B cell (primary cell): ENCODE results near the gene COA7. TPM values are rescaled to one million over a fixed set of nuclear protein-coding genes. Genes with fewer than 3 reads are reported as not detected.

ENCODE experiments used
- ATAC-seq: fragments of 200-7000 bp; cut with Tn5 transposase; one replicate; pipeline ENCODE4 v1.10.0; 2021; ENCODE audit warnings: low read depth, mild to moderate bottlenecking, moderate number of reproducible peaks, moderate library complexity
- CTCF ChIA-PET: fragments of 350-600 bp; sonication (Branson Sonifier 250); formaldehyde crosslinking; loops from one replicate; lab custom pipeline; 2021; ENCODE audit warnings: antibody characterized with exemption, inconsistent platforms; lab: Charles Lee
- POLR2A ChIA-PET: fragments of 350-600 bp; sonication (Branson Sonifier 250); formaldehyde crosslinking; loops from one replicate; lab custom pipeline; 2021; ENCODE audit warnings: antibody characterized with exemption; lab: Charles Lee
- DNase-seq: peaks from one replicate; pipeline ENCODE4 v3.0.0; 2013
- H2AFZ ChIP-seq: 2 replicates; pipeline ENCODE4 v1.6.1; 2012; ENCODE audit warnings: mild to moderate bottlenecking, low read depth, low read length; ENCODE audit not compliant: insufficient read depth, poor library complexity, severe bottlenecking
- H3K27ac ChIP-seq, 2 donors: 1 replicate in 1 of 2; 2 replicates in 1 of 2; pipeline ENCODE4 v1.5.1; 2012 to 2013; ENCODE audit warnings: low read length in 2 of 2, mild to moderate bottlenecking in 2 of 2, moderate library complexity in 1 of 2
- H3K27me3 ChIP-seq, 4 experiments: fragments of 200-600 bp in 1 of 4; sonication (generic) in 1 of 4; replicated peaks in 1 of 4; 1 replicate in 2 of 4; 2 replicates in 2 of 4; pipeline versions ENCODE4 v1.6.1 to v1.7.0; 2013 to 2016; ENCODE audit warnings: low read length in 3 of 4, mild to moderate bottlenecking in 2 of 4, mixed read lengths in 1 of 4, moderate library complexity in 1 of 4; ENCODE audit not compliant: insufficient read depth in 4 of 4, control insufficient read depth in 3 of 4; ENCODE audit errors: control extremely low read depth in 1 of 4
- H3K36me3 ChIP-seq, 2 experiments: replicated peaks in 1 of 2; 1 replicate in 1 of 2; 2 replicates in 1 of 2; pipeline versions ENCODE4 v1.6.1 to v1.7.1; 2013; ENCODE audit warnings: low read length in 1 of 2; ENCODE audit not compliant: insufficient read depth in 2 of 2, control insufficient read depth in 1 of 2; ENCODE audit errors: control extremely low read depth in 1 of 2, extremely low read depth in 1 of 2
- H3K4me1 ChIP-seq, 2 donors: fragments of 200-600 bp in 1 of 2; sonication (generic) in 1 of 2; 1 replicate in 1 of 2; 2 replicates in 1 of 2; pipeline versions ENCODE4 v1.5.1 to v1.6.1; 2013 to 2017; ENCODE audit warnings: low read length in 2 of 2; ENCODE audit not compliant: control insufficient read depth in 2 of 2, insufficient read depth in 2 of 2
- H3K4me2 ChIP-seq: replicated peaks from 2 replicates; pipeline ENCODE3; 2012; ENCODE audit warnings: mild to moderate bottlenecking, low read depth, low read length; ENCODE audit not compliant: poor library complexity, severe bottlenecking
- H3K4me3 ChIP-seq, 5 experiments: fragments of 200-600 bp in 1 of 5; sonication (generic) in 1 of 5; 1 replicate in 3 of 5; 2 replicates in 2 of 5; pipeline versions ENCODE4 v1.5.1 to v1.7.0; 2011 to 2016; ENCODE audit warnings: low read length in 4 of 5, mild to moderate bottlenecking in 4 of 5, low read depth in 2 of 5, control low read depth in 1 of 5, moderate library complexity in 1 of 5; ENCODE audit not compliant: insufficient read depth in 1 of 5; ENCODE audit errors: control extremely low read depth in 1 of 5, extremely low read depth in 1 of 5
- H3K79me2 ChIP-seq: fragments of 200-600 bp; sonication (generic); one replicate; pipeline ENCODE4 v1.6.0; 2016; ENCODE audit warnings: low read length; ENCODE audit not compliant: control insufficient read depth, insufficient read depth
- H3K9ac ChIP-seq: fragments of 200-600 bp; sonication (generic); 2 replicates; pipeline ENCODE4 v1.6.1; 2017; ENCODE audit warnings: mild to moderate bottlenecking, low read length, moderate library complexity
- H3K9me3 ChIP-seq, 3 donors: one replicate each; pipeline versions ENCODE4 v1.6.1 to v1.7.1; 2013; ENCODE audit warnings: low read length in 2 of 3; ENCODE audit not compliant: control insufficient read depth in 2 of 3, insufficient read depth in 1 of 3; ENCODE audit errors: control extremely low read depth in 1 of 3
- H4K20me1 ChIP-seq: 2 replicates; pipeline ENCODE4 v1.6.0; 2012; ENCODE audit warnings: mild to moderate bottlenecking, low read length; ENCODE audit not compliant: insufficient read depth, control insufficient read depth, poor library complexity, severe bottlenecking
- H3K27ac Mint-ChIP-seq: one replicate; pipeline ENCODE4 v1.8.0; 2021; ENCODE audit warnings: mixed read lengths
- H3K27me3 Mint-ChIP-seq: one replicate; pipeline ENCODE4 v1.8.0; 2021; ENCODE audit warnings: mixed read lengths
- H3K4me1 Mint-ChIP-seq: one replicate; pipeline ENCODE4 v1.8.0; 2021; ENCODE audit warnings: mixed read lengths
- H3K4me3 Mint-ChIP-seq: one replicate; pipeline ENCODE4 v1.8.0; 2021; ENCODE audit warnings: mixed read lengths
- H3K9me3 Mint-ChIP-seq: one replicate; pipeline ENCODE4 v1.8.0; 2022; ENCODE audit warnings: mixed read lengths; ENCODE audit not compliant: insufficient read depth
- CTCF ChIP-seq: fragments of 200-600 bp; IDR thresholded peaks from one replicate; pipeline ENCODE4 v1.8.0; 2022; ENCODE audit warnings: antibody characterized with exemption, mild to moderate bottlenecking
- EZH2 ChIP-seq: IDR thresholded peaks from 2 replicates; pipeline ENCODE4 v1.6.1; 2012; ENCODE audit warnings: borderline replicate concordance, low read depth, mild to moderate bottlenecking, moderate library complexity, low read length; ENCODE audit not compliant: insufficient read depth, poor library complexity, severe bottlenecking
- WGBS: methylation state at CpG from one replicate; pipeline ENCODE4 v1.1.5; 2013; ENCODE audit warnings: missing lambda C conversion rate; ENCODE audit not compliant: insufficient coverage; 5-methylcytosine and 5-hydroxymethylcytosine counted together
- intact Hi-C: fragments of 100-400 bp; cut with micrococcal nuclease; formaldehyde crosslinking; loops from one replicate; pipeline ENCODE4 v1.10.0; 2022
- polyA plus RNA-seq: library from polyadenylated mRNA; depleted of rRNA; stranded (reverse); fragments of >200 nt; gene quantifications from 2 replicates; pipeline ENCODE4 v1.2.3, GENCODE V29; 2012
- total RNA-seq, 2 donors: library from RNA; stranded (reverse); fragments of 120-200 nt in 1 of 2; gene quantifications; 1 replicate in 1 of 2; 2 replicates in 1 of 2; pipeline versions ENCODE4 v1.2.3 to v1.2.4, GENCODE V29; 2013 to 2022

COA7 gene
- total and polyA plus RNA-seq, 2 donors (not counting 1 experiment from before 2014, with no cell fraction given): 1.3 to 11.3 TPM

DNA sequence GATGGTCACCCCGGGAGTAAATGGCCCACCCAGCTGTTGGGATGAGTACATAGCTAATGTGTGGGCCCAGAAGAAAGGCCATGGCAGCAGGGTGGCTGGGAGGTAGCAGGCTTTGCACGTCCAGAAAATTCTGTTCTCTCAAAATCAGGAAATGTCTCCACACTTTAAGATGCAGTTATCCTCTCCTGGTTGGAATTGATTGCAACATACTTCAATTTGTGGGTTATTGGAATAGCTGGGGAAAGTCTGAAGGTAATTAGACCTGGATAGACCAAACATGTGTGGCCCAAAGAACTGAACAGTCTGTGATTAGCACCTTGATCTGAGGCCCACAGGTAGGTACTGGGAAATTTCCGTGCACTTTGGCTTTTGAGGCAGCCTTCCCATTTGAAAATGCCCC, 30.2 kb downstream of the COA7 start:
- Histone ChIP-seq H3K4me1 (peaks cover 4 to 8% of the 10 kb centered on the region in 2 donors), H3K79me2 (peaks cover 11% of the 10 kb centered on the region), H3K4me2 (no peak overlapping the region), H2AFZ (no peak overlapping the region), H3K9ac (no peak overlapping the region), H3K27me3 (no peaks in the 10 kb centered on the region), H3K36me3 (peaks cover 0 to 48% of the 10 kb centered on the region in 2 experiments), H3K4me3 (no peak overlapping the region), H4K20me1 (no peaks in the 10 kb centered on the region), H3K27ac (no peak overlapping the region), H3K9me3 (no peaks in the 10 kb centered on the region)
- TF ChIP-seq EZH2 (no peak), CTCF (no peak)
- Mint-ChIP-seq H3K27me3 (no peaks in the 10 kb centered on the region), H3K4me3 (no peak overlapping the region), H3K4me1 (peaks cover 15% of the 10 kb centered on the region), H3K9me3 (no peaks in the 10 kb centered on the region), H3K27ac (no peak overlapping the region)
- DNase-seq: no peak
- ChIA-PET CTCF (interaction anchor here (0.6 to 3.8 kb wide), 6 partner anchors 9 to 229 kb away, joined by 4 to 42 read pairs (median 10); partner anchors contain the start of gene SHISAL2A), POLR2A (interaction anchor here (1.1 kb wide), 1 partner anchor 10 kb away, joined by 3 read pairs; no protein-coding TSS in a partner anchor)
- ATAC-seq: no peak
- WGBS: 90% methylated on average over 2 of the region's 3 CpGs
- intact Hi-C loops: loop anchor here (5.0 kb wide), 1 partner anchor 66 kb away; the partner anchor contains the start of gene GPX7

DNA sequence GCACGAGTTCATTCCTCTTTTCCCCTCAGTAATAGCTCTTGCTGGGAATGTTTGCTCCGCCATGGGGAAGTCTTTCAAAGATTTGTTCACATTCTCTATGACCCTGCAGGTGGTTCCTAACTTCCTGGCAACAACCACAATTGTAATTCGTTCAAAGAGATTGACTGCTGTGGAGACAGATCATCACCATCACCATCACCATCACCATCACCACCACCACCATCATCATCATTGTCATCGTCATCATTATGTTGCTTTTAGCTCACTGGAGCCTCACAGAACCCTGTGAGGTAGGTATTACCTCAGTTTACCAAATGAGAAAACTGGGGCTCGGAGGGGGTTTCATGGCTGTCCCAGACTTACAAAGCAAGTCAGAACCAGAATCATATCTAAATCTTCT, 30.9 kb downstream of the COA7 start:
- DNase-seq (no peak), ATAC-seq (no peak)
- H3K27ac Mint-ChIP-seq: no peak overlapping the region
- Histone ChIP-seq H2AFZ (no peak overlapping the region), H3K36me3 (peaks cover 0 to 48% of the 10 kb centered on the region in 2 experiments), H3K27ac (no peak overlapping the region), H3K4me1 (peaks cover 4 to 8% of the 10 kb centered on the region in 2 donors), H3K9me3 (no peaks in the 10 kb centered on the region), H3K79me2 (peaks cover 11% of the 10 kb centered on the region), H3K9ac (no peak overlapping the region), H3K4me2 (no peak overlapping the region), H3K27me3 (no peaks in the 10 kb centered on the region), H4K20me1 (no peaks in the 10 kb centered on the region), H3K4me3 (no peak overlapping the region)
- no peaks in the 10 kb centered on the region for H3K9me3 Mint-ChIP-seq
- H3K27me3 Mint-ChIP-seq: no peaks in the 10 kb centered on the region
- no peak overlapping the region for H3K4me3 Mint-ChIP-seq
- intact Hi-C loops: loop anchor here (5.0 kb wide), 1 partner anchor 65 kb away; the partner anchor contains the start of gene GPX7
- peaks cover 15% of the 10 kb centered on the region for H3K4me1 Mint-ChIP-seq
- TF ChIP-seq CTCF: no peak
- TF ChIP-seq EZH2: no peak
- 75% methylated on average over 3 of the region's 5 CpGs for WGBS
- POLR2A ChIA-PET: no interaction called here
- CTCF ChIA-PET: interaction anchor here (0.6 to 3.8 kb wide), 13 partner anchors 11 to 539 kb away, joined by 3 to 42 read pairs (median 6); partner anchors contain the start of genes SHISAL2A and TUT4
